HK-2 (cell line): ENCODE results near the gene SCAF1.
A peak's percentile ranks its signal among the peaks of the same experiment; 100 is the strongest.
"Not testable (repeated sequence)": the region's sequence is repeated elsewhere in the genome, so short reads cannot be mapped to it uniquely, and the experiment has no call there.

Experiments
- DNase-seq: peaks from one replicate; pipeline ENCODE4 v3.0.0-alpha.2; 2018; ENCODE audit not compliant: unreplicated experiment

Gene SCAF1

GRCh38 chr19:49616532-49616931, 25.5 kb upstream of the SCAF1 start:
- no peak for DNase-seq

- DNase-seq: no peak
Observed at GRCh38 chr19:49616945-49617344, 25.1 kb upstream of the SCAF1 start.

- DNase-seq: not testable (repeated sequence)
Observed at GRCh38 chr19:49617860-49618259, 24.1 kb upstream of the SCAF1 start.

DNA sequence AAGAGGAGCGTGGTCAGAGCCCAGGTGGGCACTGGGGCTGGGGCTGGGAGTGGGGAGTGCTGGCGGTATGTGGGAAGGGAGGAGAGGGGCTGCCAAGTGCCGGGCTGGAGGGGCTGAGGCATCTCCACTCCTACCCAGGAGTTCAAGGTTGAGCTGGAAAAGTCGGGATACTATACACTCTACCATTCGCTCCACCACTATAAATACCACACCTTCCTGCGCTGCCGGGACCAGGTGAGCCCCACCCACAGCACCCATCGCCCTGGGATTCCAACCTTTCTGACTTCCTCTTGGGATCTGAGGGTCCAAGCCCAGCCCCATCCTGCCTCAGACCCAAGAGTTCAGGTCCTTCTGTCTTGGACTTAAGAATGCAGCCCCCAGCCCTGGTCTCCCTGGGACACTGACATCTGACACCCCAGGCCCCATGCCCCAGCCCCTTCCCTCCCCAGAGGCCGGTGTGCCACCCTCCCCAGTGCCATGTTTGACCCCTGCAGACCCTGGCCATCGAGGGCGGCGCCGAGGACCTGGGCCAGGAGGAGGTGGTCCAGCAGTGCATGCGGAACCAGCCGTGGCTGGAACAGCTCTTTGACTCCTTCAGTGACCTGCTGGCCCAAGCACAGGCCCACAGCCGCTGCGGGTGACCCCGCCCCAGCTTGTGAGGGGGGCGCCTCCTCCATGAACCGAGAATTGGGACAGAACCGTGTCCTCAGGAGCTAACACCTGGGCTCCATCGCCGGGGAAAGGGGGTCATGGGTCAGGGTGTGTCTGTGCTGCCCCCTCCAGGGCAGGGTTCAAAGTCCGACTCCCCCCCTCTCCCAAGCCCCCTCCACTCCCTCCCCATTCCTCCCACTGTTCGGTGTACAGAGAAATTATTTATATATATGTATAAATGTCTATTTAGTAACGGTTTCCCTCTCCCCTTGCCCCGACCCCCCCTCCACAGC, 16.8 kb upstream of the SCAF1 start:
- no peak for DNase-seq

GRCh38 chr19:49626226-49626625, 15.8 kb upstream of the SCAF1 start:
- no peak for DNase-seq

GRCh38 chr19:49629659-49630058, 12.3 kb upstream of the SCAF1 start:
- DNase-seq: no peak

GRCh38 chr19:49631014-49631588, 10.9 kb upstream of the SCAF1 start:
- no peak for DNase-seq

- no peak for DNase-seq
Observed at GRCh38 chr19:49631610-49632192, 10.3 kb upstream of the SCAF1 start.

DNA sequence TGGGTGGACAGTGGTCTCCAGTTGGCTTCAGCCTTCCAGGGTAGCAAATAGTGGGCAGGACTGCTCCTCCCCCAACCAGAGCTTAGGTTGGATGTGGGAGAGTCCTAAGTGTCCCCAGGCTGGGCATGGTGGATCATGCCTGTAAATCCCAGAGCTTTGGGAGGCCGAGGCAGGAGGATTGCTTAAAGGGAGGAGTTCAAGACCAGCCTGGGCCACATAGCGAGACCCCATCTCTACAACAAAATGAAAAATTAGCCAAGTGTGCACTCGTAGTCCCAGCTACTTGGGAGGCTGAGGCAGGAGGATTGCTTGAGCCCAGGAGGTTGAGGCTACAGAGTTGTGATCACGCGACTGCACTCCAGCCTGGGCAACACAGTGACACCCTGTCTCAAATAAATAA, 9.4 kb upstream of the SCAF1 start:
- DNase-seq: no peak

GRCh38 chr19:49633273-49633672, 8.7 kb upstream of the SCAF1 start:
- DNase-seq: not testable (repeated sequence)

GRCh38 chr19:49635530-49636232, 6.3 kb upstream of the SCAF1 start:
- DNase-seq: no peak

GRCh38 chr19:49636233-49636932, 5.6 kb upstream of the SCAF1 start:
- DNase-seq: no peak

- peak; percentile 88 for DNase-seq
Observed at GRCh38 chr19:49637821-49638738, 3.9 kb upstream of the SCAF1 start.

GRCh38 chr19:49639401-49640112, 2.5 kb upstream of the SCAF1 start:
- no peak for DNase-seq

GRCh38 chr19:49640113-49640898, 1.7 kb upstream of the SCAF1 start, which contains the start of gene RRAS:
Gene RRAS, minus strand, starts transcription at chr19:49640143. Its CDS starts 45 bp downstream, at chr19:49640098.
- peak; percentile 99 for DNase-seq

GRCh38 chr19:49642492-49643035, 555 bp downstream of the SCAF1 start:
- no peak for DNase-seq

- DNase-seq: no peak
Observed at GRCh38 chr19:49643466-49643865, 1.5 kb downstream of the SCAF1 start.

DNA sequence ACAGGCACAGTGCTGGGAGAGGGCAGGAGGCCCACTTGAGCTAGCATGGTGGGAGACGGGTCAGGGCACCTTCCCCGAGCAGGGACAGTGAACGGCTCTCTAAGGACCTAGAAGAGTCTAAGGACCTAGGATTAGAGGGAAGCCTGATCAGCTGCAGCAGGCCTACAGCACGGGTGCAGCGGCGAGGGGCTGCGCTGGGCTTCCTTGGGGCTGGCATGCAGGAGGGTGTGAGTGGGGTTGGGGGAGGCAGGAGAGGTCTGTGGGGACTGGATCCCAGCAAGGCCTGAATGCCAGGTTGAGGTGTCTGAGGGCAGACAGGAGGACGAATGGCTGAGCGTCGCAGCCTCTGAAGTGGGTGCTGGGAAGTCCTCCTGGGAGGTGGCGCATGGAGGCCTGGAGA, 3.6 kb downstream of the SCAF1 start:
- no peak for DNase-seq

GRCh38 chr19:49645995-49646394, 4.0 kb downstream of the SCAF1 start:
- no peak for DNase-seq
